Smooth muscle cell (in vitro differentiated cells): ENCODE results near the gene SLC41A3. TPM values are rescaled to one million over a fixed set of nuclear protein-coding genes. Genes with fewer than 3 reads are reported as not detected.

Source experiments
- DNase-seq: peaks from one replicate; lab custom pipeline; 2025; ENCODE audit not compliant: unreplicated experiment; lab: John Stamatoyannopoulos, UW
- H2AFZ ChIP-seq: fragments of 200-600 bp; sonication (generic); 2 replicates; pipeline ENCODE4 v1.6.0; 2016; ENCODE audit warnings: antibody characterized with exemption, low read depth, mild to moderate bottlenecking
- H3F3A ChIP-seq: fragments of 200-600 bp; sonication (generic); 2 replicates; pipeline ENCODE4 v1.6.0; 2017; ENCODE audit warnings: antibody characterized with exemption, low read depth
- H3K27ac ChIP-seq: fragments of 200-600 bp; sonication (generic); 2 replicates; pipeline ENCODE4 v1.5.1; 2016; ENCODE audit warnings: low read depth, mild to moderate bottlenecking
- H3K27me3 ChIP-seq: fragments of 200-600 bp; sonication (generic); 2 replicates; pipeline ENCODE4 v1.6.1; 2016; ENCODE audit warnings: low read depth, mild to moderate bottlenecking
- H3K36me3 ChIP-seq: fragments of 200-600 bp; sonication (generic); 2 replicates; pipeline ENCODE4 v1.5.1; 2016; ENCODE audit warnings: low read depth
- H3K4me1 ChIP-seq: fragments of 200-600 bp; sonication (generic); 2 replicates; pipeline ENCODE4 v1.5.1; 2016; ENCODE audit warnings: low read depth
- H3K4me2 ChIP-seq: fragments of 200-600 bp; sonication (generic); 2 replicates; pipeline ENCODE4 v1.6.0; 2016; ENCODE audit warnings: mild to moderate bottlenecking
- H3K4me3 ChIP-seq: fragments of 200-600 bp; sonication (generic); 2 replicates; pipeline ENCODE4 v1.5.1; 2016; ENCODE audit warnings: mild to moderate bottlenecking
- H3K79me2 ChIP-seq: fragments of 200-600 bp; sonication (generic); 2 replicates; pipeline ENCODE4 v1.6.0; 2016; ENCODE audit warnings: low read depth, mild to moderate bottlenecking
- H3K9ac ChIP-seq: fragments of 200-600 bp; sonication (generic); 2 replicates; pipeline ENCODE4 v1.6.0; 2016; ENCODE audit warnings: low read depth
- H3K9me3 ChIP-seq: fragments of 200-600 bp; sonication (generic); replicated peaks from 2 replicates; pipeline ENCODE4 v1.5.1; 2016; ENCODE audit warnings: low read depth
- H4K20me1 ChIP-seq: fragments of 200-600 bp; sonication (generic); 2 replicates; pipeline ENCODE4 v1.6.0; 2016; ENCODE audit warnings: low read depth
- WGBS: methylation state at CpG from one replicate; pipeline ENCODE4 v1.1.7; 2016; ENCODE audit warnings: low lambda C conversion rate; 5-methylcytosine and 5-hydroxymethylcytosine counted together
- polyA plus RNA-seq: library from polyadenylated mRNA; unstranded; fragments of >200 nt; fragmentation: Nextera tagmentation; extraction: Ambion mirVana; gene quantifications from 2 replicates; pipeline ENCODE4 v1.2.1, GENCODE V29; 2016
- total RNA-seq: library from RNA; depleted of rRNA; stranded (reverse); fragments of >200 nt; gene quantifications from 2 replicates; pipeline ENCODE4 v1.2.3, GENCODE V29; 2014
- TF ChIP-seq, protein P1 (sequence below): fragments of 200-600 bp; sonication (generic); IDR thresholded peaks from 2 replicates; pipeline ENCODE4 v1.5.1; 2017; ENCODE audit warnings: borderline replicate concordance, mild to moderate bottlenecking, antibody characterized with exemption; ENCODE audit not compliant: insufficient read depth, poor library complexity, severe bottlenecking

SLC41A3 gene
- total and polyA plus RNA-seq, 2 experiments from 2014 or later = 20.7 to 23.9 TPM

DNA sequence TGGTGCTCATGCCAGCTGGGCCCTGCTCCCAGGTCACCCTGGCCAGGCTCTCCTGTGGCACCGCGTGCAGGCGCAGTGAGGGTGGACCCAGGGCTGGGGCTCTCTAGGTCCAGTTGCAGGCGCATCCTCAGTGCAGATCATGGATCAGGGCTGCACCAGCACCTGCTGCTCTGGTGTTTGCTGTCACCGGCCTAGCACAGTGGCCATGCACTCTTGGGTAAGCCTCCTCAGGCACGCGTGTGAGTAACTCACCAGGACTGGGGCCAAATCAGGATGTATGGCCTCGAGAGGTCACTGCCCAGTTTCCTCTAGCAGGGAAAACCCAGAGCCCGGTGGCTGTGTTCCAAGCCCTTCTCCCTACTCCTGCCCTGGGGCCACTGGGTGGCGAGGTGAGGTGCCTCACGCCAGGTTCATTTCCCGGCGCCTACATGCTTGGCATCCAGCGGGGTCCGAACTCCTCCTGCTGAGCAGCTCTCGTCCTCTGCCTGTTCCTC, 45.5 kb upstream of the SLC41A3 start:
- WGBS = 88% methylated on average over 16 of the region's 16 CpGs
- no peak overlapping the region for H2AFZ ChIP-seq
- no peaks in the 10 kb centered on the region for H3K4me1 ChIP-seq
- no peak overlapping the region for H3K27ac ChIP-seq
- H3K4me2 ChIP-seq = no peak overlapping the region
- no peaks in the 10 kb centered on the region for H4K20me1 ChIP-seq
- H3K4me3 ChIP-seq = no peak overlapping the region
- no peaks in the 10 kb centered on the region for H3F3A ChIP-seq
- no peak overlapping the region for H3K9ac ChIP-seq
- no peaks in the 10 kb centered on the region for H3K9me3 ChIP-seq
- TF ChIP-seq, protein P1, sequence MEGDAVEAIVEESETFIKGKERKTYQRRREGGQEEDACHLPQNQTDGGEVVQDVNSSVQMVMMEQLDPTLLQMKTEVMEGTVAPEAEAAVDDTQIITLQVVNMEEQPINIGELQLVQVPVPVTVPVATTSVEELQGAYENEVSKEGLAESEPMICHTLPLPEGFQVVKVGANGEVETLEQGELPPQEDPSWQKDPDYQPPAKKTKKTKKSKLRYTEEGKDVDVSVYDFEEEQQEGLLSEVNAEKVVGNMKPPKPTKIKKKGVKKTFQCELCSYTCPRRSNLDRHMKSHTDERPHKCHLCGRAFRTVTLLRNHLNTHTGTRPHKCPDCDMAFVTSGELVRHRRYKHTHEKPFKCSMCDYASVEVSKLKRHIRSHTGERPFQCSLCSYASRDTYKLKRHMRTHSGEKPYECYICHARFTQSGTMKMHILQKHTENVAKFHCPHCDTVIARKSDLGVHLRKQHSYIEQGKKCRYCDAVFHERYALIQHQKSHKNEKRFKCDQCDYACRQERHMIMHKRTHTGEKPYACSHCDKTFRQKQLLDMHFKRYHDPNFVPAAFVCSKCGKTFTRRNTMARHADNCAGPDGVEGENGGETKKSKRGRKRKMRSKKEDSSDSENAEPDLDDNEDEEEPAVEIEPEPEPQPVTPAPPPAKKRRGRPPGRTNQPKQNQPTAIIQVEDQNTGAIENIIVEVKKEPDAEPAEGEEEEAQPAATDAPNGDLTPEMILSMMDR = no peak
- H3K36me3 ChIP-seq = no peaks in the 10 kb centered on the region
- no peaks in the 10 kb centered on the region for H3K79me2 ChIP-seq
- H3K27me3 ChIP-seq = no peaks in the 10 kb centered on the region
- DNase-seq = no peak

GRCh38 chr3:126128504-126129397, 44.8 kb upstream of the SLC41A3 start:
- Histone ChIP-seq H3K27me3 (no peaks in the 10 kb centered on the region), H3K9ac (no peak overlapping the region), H3F3A (no peaks in the 10 kb centered on the region), H3K4me1 (no peaks in the 10 kb centered on the region), H3K4me3 (no peak overlapping the region), H2AFZ (no peak overlapping the region), H3K79me2 (no peaks in the 10 kb centered on the region), H3K36me3 (no peaks in the 10 kb centered on the region), H3K9me3 (no peaks in the 10 kb centered on the region), H3K27ac (no peak overlapping the region), H4K20me1 (no peaks in the 10 kb centered on the region), H3K4me2 (no peak overlapping the region)
- no peak for DNase-seq
- 87% methylated on average over 13 of the region's 13 CpGs for WGBS
- TF ChIP-seq, protein P1 = no peak

GRCh38 chr3:126127904-126128303, 44.0 kb upstream of the SLC41A3 start:
- Histone ChIP-seq H3K36me3 (no peaks in the 10 kb centered on the region), H3K27ac (no peak overlapping the region), H3K4me2 (no peak overlapping the region), H3F3A (no peaks in the 10 kb centered on the region), H3K9ac (no peak overlapping the region), H3K79me2 (no peaks in the 10 kb centered on the region), H4K20me1 (no peaks in the 10 kb centered on the region), H3K27me3 (no peaks in the 10 kb centered on the region), H3K4me3 (no peak overlapping the region), H2AFZ (no peak overlapping the region), H3K4me1 (no peaks in the 10 kb centered on the region), H3K9me3 (no peaks in the 10 kb centered on the region)
- no peak for DNase-seq
- 82% methylated on average over 7 of the region's 7 CpGs for WGBS
- TF ChIP-seq, protein P1 = no peak
